Duodenal mucosa (tissue), 2 donors: ENCODE results near the gene PLA2G4A.

ENCODE experiments used
- H3K27ac ChIP-seq: one replicate; pipeline ENCODE4 v1.7.0; 2013; ENCODE audit warnings: low read depth, low read length
- H3K27me3 ChIP-seq, 2 donors: one replicate each; pipeline ENCODE4 v1.7.0; 2013; ENCODE audit warnings: low read length in 2 of 2, control low read depth in 1 of 2; ENCODE audit not compliant: insufficient read depth in 2 of 2, control insufficient read depth in 1 of 2
- H3K36me3 ChIP-seq, 2 donors: one replicate each; pipeline ENCODE4 v1.7.0; 2013; ENCODE audit warnings: low read length in 2 of 2, control low read depth in 1 of 2; ENCODE audit not compliant: insufficient read depth in 2 of 2, control insufficient read depth in 1 of 2
- H3K4me1 ChIP-seq, 2 donors: one replicate each; pipeline ENCODE4 v1.7.0; 2013; ENCODE audit warnings: low read length in 2 of 2, control low read depth in 1 of 2; ENCODE audit not compliant: insufficient read depth in 2 of 2, control insufficient read depth in 1 of 2
- H3K4me3 ChIP-seq, 2 donors: one replicate each; pipeline ENCODE4 v1.7.0; 2013; ENCODE audit warnings: low read length in 2 of 2, low read depth in 1 of 2
- H3K9ac ChIP-seq, 2 donors: one replicate each; pipeline ENCODE4 v1.7.0; 2013; ENCODE audit warnings: low read length in 2 of 2, low read depth in 1 of 2
- H3K9me3 ChIP-seq, 2 donors: one replicate each; pipeline ENCODE4 v1.7.0; 2013; ENCODE audit warnings: low read length in 2 of 2, control low read depth in 1 of 2; ENCODE audit not compliant: control insufficient read depth in 1 of 2

The PLA2G4A gene

GRCh38 chr1:186829686-186830587, 1.2 kb downstream of the PLA2G4A start:
- Histone ChIP-seq H3K4me1 (peaks cover 0 to 6% of the 10 kb centered on the region in 2 donors), H3K27ac (no peak overlapping the region), H3K36me3 (no peaks in the 10 kb centered on the region), H3K9me3 (no peaks in the 10 kb centered on the region), H3K9ac (peak overlapping the region; percentile 67 to 88), H3K4me3 (peak overlapping the region; percentile 82 to 98), H3K27me3 (no peaks in the 10 kb centered on the region)

GRCh38 chr1:186831168-186831567, 2.4 kb downstream of the PLA2G4A start:
- Histone ChIP-seq H3K9me3 (no peaks in the 10 kb centered on the region), H3K36me3 (no peaks in the 10 kb centered on the region), H3K27me3 (no peaks in the 10 kb centered on the region), H3K9ac (no peak overlapping the region), H3K4me1 (peaks cover 0 to 11% of the 10 kb centered on the region in 2 donors), H3K27ac (no peak overlapping the region), H3K4me3 (no peak overlapping the region)

- no peaks in the 10 kb centered on the region for H3K9me3 ChIP-seq
- no peaks in the 10 kb centered on the region for H3K27me3 ChIP-seq
- H3K9ac ChIP-seq: no peak overlapping the region
- peaks cover 0 to 4% of the 10 kb centered on the region in 2 donors for H3K36me3 ChIP-seq
- H3K27ac ChIP-seq: no peak overlapping the region
- no peak overlapping the region for H3K4me3 ChIP-seq
- H3K4me1 ChIP-seq: peaks cover 18 to 25% of the 10 kb centered on the region in 2 donors
Observed at GRCh38 chr1:186834399-186834958, 5.7 kb downstream of the PLA2G4A start.

GRCh38 chr1:186835448-186835847, 6.7 kb downstream of the PLA2G4A start:
- peaks cover 20 to 32% of the 10 kb centered on the region in 2 donors for H3K4me1 ChIP-seq
- H3K9me3 ChIP-seq: no peaks in the 10 kb centered on the region
- H3K9ac ChIP-seq: no peak overlapping the region
- no peak overlapping the region for H3K4me3 ChIP-seq
- H3K36me3 ChIP-seq: peaks cover 0 to 4% of the 10 kb centered on the region in 2 donors
- H3K27me3 ChIP-seq: no peaks in the 10 kb centered on the region
- H3K27ac ChIP-seq: no peak overlapping the region

- no peaks in the 10 kb centered on the region for H3K9me3 ChIP-seq
- H3K4me3 ChIP-seq: no peak overlapping the region
- no peak overlapping the region for H3K9ac ChIP-seq
- peaks cover 32 to 45% of the 10 kb centered on the region in 2 donors for H3K4me1 ChIP-seq
- H3K27ac ChIP-seq: no peak overlapping the region
- H3K27me3 ChIP-seq: no peaks in the 10 kb centered on the region
- peaks cover 0 to 4% of the 10 kb centered on the region in 2 donors for H3K36me3 ChIP-seq
Observed at GRCh38 chr1:186837806-186838205, 9.1 kb downstream of the PLA2G4A start.

GRCh38 chr1:186838380-186839040, 9.8 kb downstream of the PLA2G4A start:
- H3K9ac ChIP-seq: no peak overlapping the region
- H3K27me3 ChIP-seq: no peaks in the 10 kb centered on the region
- no peaks in the 10 kb centered on the region for H3K9me3 ChIP-seq
- H3K36me3 ChIP-seq: peaks cover 0 to 4% of the 10 kb centered on the region in 2 donors
- H3K27ac ChIP-seq: no peak overlapping the region
- H3K4me3 ChIP-seq: no peak overlapping the region
- H3K4me1 ChIP-seq: peaks cover 39 to 49% of the 10 kb centered on the region in 2 donors

GRCh38 chr1:186839041-186839400, 10.3 kb downstream of the PLA2G4A start:
- Histone ChIP-seq H3K9ac (no peak overlapping the region), H3K4me1 (peaks cover 40 to 46% of the 10 kb centered on the region in 2 donors), H3K4me3 (no peak overlapping the region), H3K36me3 (peaks cover 0 to 4% of the 10 kb centered on the region in 2 donors), H3K27ac (no peak overlapping the region), H3K27me3 (no peaks in the 10 kb centered on the region), H3K9me3 (no peaks in the 10 kb centered on the region)

- H3K27ac ChIP-seq: no peak overlapping the region
- no peak overlapping the region for H3K9ac ChIP-seq
- H3K4me3 ChIP-seq: no peak overlapping the region
- peaks cover 40 to 50% of the 10 kb centered on the region in 2 donors for H3K4me1 ChIP-seq
- H3K9me3 ChIP-seq: no peaks in the 10 kb centered on the region
- H3K27me3 ChIP-seq: no peaks in the 10 kb centered on the region
- H3K36me3 ChIP-seq: peaks cover 0 to 4% of the 10 kb centered on the region in 2 donors
Observed at GRCh38 chr1:186841599-186841998, 12.8 kb downstream of the PLA2G4A start.

GRCh38 chr1:186842547-186842946, 13.8 kb downstream of the PLA2G4A start:
- H3K27ac ChIP-seq: no peak overlapping the region
- H3K27me3 ChIP-seq: no peaks in the 10 kb centered on the region
- no peak overlapping the region for H3K9ac ChIP-seq

GRCh38 chr1:186843226-186843625, 14.5 kb downstream of the PLA2G4A start:
- no peak overlapping the region for H3K9ac ChIP-seq
- no peak overlapping the region for H3K27ac ChIP-seq
- H3K9me3 ChIP-seq: no peaks in the 10 kb centered on the region
- H3K4me3 ChIP-seq: no peak overlapping the region
- H3K36me3 ChIP-seq: no peaks in the 10 kb centered on the region
- H3K27me3 ChIP-seq: no peaks in the 10 kb centered on the region
- H3K4me1 ChIP-seq: peaks cover 37 to 51% of the 10 kb centered on the region in 2 donors

More at GRCh38 chr1:186842547-186842946, 13.8 kb downstream of the PLA2G4A start:
- no peaks in the 10 kb centered on the region for H3K9me3 ChIP-seq
- no peaks in the 10 kb centered on the region for H3K36me3 ChIP-seq
- peak overlapping the region in 1 of 2 donors; percentile 25 for H3K4me3 ChIP-seq
- H3K4me1 ChIP-seq: peaks cover 40 to 51% of the 10 kb centered on the region in 2 donors
